Activated B cell treated with CpG ODN at 0.5 μM for 24 hours (primary cell): ENCODE results near the gene OBSCN. TPM values are rescaled to one million over a fixed set of nuclear protein-coding genes. Genes with fewer than 3 reads are reported as not detected.

Experiments
- ATAC-seq: fragments of 200-7000 bp; cut with Tn5 transposase; one replicate; pipeline ENCODE4 v1.10.0; 2021; ENCODE audit warnings: low read depth, mild to moderate bottlenecking, moderate library complexity
- CTCF ChIA-PET: fragments of 350-600 bp; sonication (Branson Sonifier 250); formaldehyde crosslinking; loops from one replicate; lab custom pipeline; 2021; ENCODE audit warnings: antibody characterized with exemption; lab: Charles Lee
- POLR2A ChIA-PET: fragments of 350-600 bp; sonication (Branson Sonifier 250); formaldehyde crosslinking; loops from one replicate; lab custom pipeline; 2021; ENCODE audit warnings: antibody characterized with exemption; lab: Charles Lee
- DNase-seq: peaks from one replicate; pipeline ENCODE4 v3.0.0; 2022
- H3K27ac Mint-ChIP-seq: one replicate; pipeline ENCODE4 v1.8.0; 2020; ENCODE audit warnings: mixed read lengths
- H3K27me3 Mint-ChIP-seq: one replicate; pipeline ENCODE4 v1.8.0; 2021; ENCODE audit warnings: mixed read lengths
- H3K36me3 Mint-ChIP-seq: one replicate; pipeline ENCODE4 v1.8.0; 2021; ENCODE audit warnings: low read depth, mixed read lengths
- H3K4me1 Mint-ChIP-seq: one replicate; pipeline ENCODE4 v1.8.0; 2021; ENCODE audit warnings: mixed read lengths
- H3K4me3 Mint-ChIP-seq: one replicate; pipeline ENCODE4 v1.8.0; 2020; ENCODE audit warnings: mild to moderate bottlenecking, mixed read lengths
- H3K9me3 Mint-ChIP-seq: one replicate; pipeline ENCODE4 v1.8.0; 2020; ENCODE audit warnings: mixed read lengths
- intact Hi-C: fragments of 100-400 bp; cut with micrococcal nuclease; formaldehyde crosslinking; loops from one replicate; pipeline ENCODE4 v1.15.1; 2024
- total RNA-seq: library from RNA; stranded (reverse); gene quantifications from 2 replicates; pipeline ENCODE4 v1.2.3, GENCODE V29; 2022
- TF ChIP-seq, protein P1 (sequence below): fragments of 200-600 bp; IDR thresholded peaks from one replicate; pipeline ENCODE4 v1.8.0; 2022; ENCODE audit warnings: antibody characterized with exemption, mild to moderate bottlenecking

OBSCN gene
- total RNA-seq, 1 donor from 2014 or later: 19.8 TPM

DNA sequence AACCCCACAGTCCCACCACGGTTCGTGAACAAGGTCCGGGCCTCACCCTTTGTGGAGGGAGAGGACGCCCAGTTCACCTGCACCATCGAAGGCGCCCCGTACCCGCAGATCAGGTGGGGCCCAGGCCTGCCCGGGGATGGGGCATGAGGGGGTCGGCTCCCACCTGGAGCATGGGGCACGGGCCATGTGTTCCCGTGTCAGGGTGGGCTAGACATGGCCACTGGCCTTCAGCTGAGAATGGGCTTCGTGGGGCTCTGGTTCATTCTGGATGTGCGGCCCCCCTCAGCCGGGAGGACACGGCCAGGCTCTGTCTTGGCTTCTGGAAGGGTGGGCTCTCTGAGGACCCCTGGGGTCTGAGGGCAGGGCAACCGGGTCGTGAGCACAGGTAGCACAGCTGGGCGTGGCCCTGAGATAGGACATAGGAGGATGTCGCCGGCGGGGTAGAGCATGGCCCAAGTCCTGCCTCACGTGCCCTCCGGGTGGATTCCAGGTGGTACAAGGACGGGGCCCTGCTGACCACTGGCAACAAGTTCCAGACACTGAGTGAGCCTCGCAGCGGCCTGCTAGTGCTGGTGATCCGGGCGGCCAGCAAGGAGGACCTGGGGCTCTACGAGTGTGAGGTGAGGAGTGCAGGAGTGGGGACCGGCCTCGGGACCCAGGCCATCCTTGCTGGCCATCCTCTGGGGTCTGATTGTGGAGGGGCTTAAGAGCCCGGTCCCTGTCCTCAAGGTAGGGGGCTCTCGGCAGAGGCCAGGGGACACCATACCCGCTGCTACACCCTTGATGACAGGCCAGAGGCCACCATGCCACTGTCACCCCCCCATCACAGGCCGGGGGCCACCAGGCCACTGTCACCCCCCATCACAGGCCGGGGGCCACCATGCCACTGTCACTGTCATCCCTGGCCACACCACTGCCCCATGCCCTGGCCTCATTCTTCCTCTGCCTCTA lies 143.3 kb downstream of the OBSCN start:
- H3K4me1 Mint-ChIP-seq: no peaks in the 10 kb centered on the region
- no peaks in the 10 kb centered on the region for H3K27me3 Mint-ChIP-seq
- DNase-seq: no peak
- intact Hi-C loops: no loop called here
- TF ChIP-seq, protein P1, sequence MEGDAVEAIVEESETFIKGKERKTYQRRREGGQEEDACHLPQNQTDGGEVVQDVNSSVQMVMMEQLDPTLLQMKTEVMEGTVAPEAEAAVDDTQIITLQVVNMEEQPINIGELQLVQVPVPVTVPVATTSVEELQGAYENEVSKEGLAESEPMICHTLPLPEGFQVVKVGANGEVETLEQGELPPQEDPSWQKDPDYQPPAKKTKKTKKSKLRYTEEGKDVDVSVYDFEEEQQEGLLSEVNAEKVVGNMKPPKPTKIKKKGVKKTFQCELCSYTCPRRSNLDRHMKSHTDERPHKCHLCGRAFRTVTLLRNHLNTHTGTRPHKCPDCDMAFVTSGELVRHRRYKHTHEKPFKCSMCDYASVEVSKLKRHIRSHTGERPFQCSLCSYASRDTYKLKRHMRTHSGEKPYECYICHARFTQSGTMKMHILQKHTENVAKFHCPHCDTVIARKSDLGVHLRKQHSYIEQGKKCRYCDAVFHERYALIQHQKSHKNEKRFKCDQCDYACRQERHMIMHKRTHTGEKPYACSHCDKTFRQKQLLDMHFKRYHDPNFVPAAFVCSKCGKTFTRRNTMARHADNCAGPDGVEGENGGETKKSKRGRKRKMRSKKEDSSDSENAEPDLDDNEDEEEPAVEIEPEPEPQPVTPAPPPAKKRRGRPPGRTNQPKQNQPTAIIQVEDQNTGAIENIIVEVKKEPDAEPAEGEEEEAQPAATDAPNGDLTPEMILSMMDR: no peak
- H3K9me3 Mint-ChIP-seq: no peaks in the 10 kb centered on the region
- POLR2A ChIA-PET: no interaction called here
- no peak for ATAC-seq
- no peaks in the 10 kb centered on the region for H3K36me3 Mint-ChIP-seq
- no peak overlapping the region for H3K4me3 Mint-ChIP-seq
- CTCF ChIA-PET: no interaction called here
- no peak overlapping the region for H3K27ac Mint-ChIP-seq

DNA sequence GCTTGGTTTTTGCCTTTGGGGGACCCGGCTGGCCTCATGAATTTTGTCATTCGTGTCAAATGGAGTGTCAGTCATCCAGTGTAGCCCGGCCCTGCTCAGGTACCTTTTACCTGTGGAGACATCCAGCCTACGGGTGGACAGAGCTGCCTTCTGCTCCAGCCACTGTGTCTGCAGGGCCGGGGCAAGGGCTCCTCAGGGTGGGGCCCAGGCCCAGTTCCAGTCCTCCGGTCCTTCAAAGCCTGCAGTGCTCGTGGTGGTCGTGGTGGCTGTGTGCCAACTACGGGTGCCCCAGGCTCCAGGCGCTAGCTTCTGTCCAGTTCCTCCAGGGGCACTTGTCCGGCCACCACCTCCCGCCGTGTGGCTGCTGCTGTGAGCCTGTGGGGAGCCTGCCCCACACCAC lies 144.0 kb downstream of the OBSCN start:
- no peaks in the 10 kb centered on the region for H3K4me1 Mint-ChIP-seq
- intact Hi-C loops: no loop called here
- H3K4me3 Mint-ChIP-seq: no peak overlapping the region
- CTCF ChIA-PET: no interaction called here
- no peaks in the 10 kb centered on the region for H3K36me3 Mint-ChIP-seq
- H3K9me3 Mint-ChIP-seq: no peaks in the 10 kb centered on the region
- DNase-seq (no peak), ATAC-seq (no peak)
- POLR2A ChIA-PET: no interaction called here
- no peaks in the 10 kb centered on the region for H3K27me3 Mint-ChIP-seq
- TF ChIP-seq, protein P1: no peak
- no peak overlapping the region for H3K27ac Mint-ChIP-seq

DNA sequence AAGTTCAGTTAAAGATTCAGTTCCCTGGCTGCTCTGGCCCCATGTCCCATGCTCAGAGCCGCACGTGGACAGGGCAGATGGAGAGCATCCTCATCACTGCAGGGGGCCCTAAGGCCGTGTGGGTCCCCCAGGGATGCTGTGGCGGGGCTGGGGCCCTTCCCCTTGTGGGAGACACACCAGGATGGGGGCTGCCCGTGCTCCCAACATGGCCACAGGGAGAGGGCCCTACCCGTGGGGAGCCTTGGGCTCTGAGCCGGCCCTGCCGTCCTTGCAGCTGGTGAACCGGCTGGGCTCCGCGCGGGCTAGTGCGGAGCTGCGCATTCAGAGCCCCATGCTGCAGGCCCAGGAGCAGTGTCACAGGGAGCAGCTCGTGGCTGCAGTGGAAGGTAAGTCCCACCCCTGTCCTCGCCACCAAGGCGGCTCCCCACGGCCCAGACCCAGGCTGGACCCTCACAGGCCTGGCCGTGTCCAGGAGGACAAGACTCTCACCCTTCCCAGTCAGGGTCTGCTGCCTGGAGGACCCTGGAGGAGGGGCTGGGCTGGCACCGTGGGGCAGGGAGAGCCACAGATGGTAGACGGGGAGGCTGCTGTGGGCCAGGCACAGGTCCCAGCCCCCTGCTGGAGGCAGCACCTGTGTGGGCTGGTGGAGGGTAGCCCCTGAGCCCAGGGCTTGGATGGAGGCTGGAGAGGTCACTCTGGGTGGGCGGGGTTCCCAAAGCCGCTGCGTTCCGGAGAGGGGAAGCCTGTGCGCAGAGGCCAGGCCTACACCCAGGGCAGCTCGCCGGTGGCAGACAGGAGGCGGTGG lies 145.0 kb downstream of the OBSCN start:
- ATAC-seq (no peak), DNase-seq (no peak)

DNA sequence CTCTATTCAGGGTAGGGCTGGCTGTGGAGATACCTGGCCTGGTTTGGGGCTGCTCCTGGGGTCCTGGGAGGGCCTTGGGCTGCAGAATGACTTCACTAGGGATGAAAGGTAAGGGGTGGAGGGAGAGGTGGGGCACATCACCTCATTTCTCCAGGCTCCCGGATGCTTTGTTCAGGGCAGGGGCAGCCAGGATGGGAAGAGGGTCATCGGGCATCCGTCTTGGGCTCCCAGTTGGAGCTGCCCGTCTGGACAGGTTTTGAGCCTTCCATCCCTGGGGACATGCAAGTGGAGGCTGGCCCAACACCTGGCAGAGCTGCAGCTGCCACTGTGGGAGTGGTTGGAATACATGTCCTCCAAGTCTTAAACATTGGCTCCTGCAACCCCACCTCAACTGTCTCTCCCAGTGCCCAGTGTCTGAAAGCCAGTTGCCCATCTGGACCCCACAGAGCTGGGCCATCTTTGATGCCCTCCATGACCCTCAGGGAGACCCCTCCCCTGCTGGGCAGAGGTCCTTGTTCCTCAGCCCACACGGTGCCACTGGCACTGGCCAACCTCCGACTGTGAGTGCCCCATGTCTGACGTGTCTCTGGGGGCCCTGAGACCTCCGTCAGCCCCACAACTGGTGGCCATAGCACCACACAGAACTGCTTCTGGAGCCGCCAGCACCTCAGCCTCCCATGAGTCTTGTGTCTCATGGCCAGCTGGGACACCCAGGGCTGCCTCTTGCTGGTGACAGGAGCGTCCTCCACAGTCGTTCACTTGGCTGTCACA lies 145.9 kb downstream of the OBSCN start:
- H3K27me3 Mint-ChIP-seq: no peaks in the 10 kb centered on the region
- ChIA-PET POLR2A (no interaction called here), CTCF (no interaction called here)
- intact Hi-C loops: no loop called here
- H3K4me1 Mint-ChIP-seq: no peaks in the 10 kb centered on the region
- ATAC-seq (no peak), DNase-seq (no peak)
- no peaks in the 10 kb centered on the region for H3K9me3 Mint-ChIP-seq
- no peak overlapping the region for H3K27ac Mint-ChIP-seq
- TF ChIP-seq, protein P1: no peak
- no peak overlapping the region for H3K4me3 Mint-ChIP-seq
- no peaks in the 10 kb centered on the region for H3K36me3 Mint-ChIP-seq

More for the DNA sequence above, 145.0 kb downstream of the OBSCN start:
- CTCF ChIA-PET: no interaction called here
- Mint-ChIP-seq H3K9me3 (no peaks in the 10 kb centered on the region), H3K27ac (no peak overlapping the region), H3K27me3 (no peaks in the 10 kb centered on the region), H3K4me3 (no peak overlapping the region), H3K36me3 (no peaks in the 10 kb centered on the region), H3K4me1 (no peaks in the 10 kb centered on the region)
- intact Hi-C loops: no loop called here
- POLR2A ChIA-PET: no interaction called here
- TF ChIP-seq, protein P1: no peak
